Islet precursor cell (in vitro differentiated cells): ENCODE data around the gene ACBD6.
"Not testable (repeated sequence)": the region's sequence is repeated elsewhere in the genome, so short reads cannot be mapped to it uniquely, and the experiment has no call there.

Experiments used
- DNase-seq: peaks from one replicate; pipeline ENCODE4 v3.0.0-alpha.2; 2018

Gene ACBD6

GRCh38 chr1:180486092-180486491, 16.3 kb downstream of the ACBD6 start:
- no peak for DNase-seq

GRCh38 chr1:180484490-180484889, 17.9 kb downstream of the ACBD6 start:
- no peak for DNase-seq

DNA sequence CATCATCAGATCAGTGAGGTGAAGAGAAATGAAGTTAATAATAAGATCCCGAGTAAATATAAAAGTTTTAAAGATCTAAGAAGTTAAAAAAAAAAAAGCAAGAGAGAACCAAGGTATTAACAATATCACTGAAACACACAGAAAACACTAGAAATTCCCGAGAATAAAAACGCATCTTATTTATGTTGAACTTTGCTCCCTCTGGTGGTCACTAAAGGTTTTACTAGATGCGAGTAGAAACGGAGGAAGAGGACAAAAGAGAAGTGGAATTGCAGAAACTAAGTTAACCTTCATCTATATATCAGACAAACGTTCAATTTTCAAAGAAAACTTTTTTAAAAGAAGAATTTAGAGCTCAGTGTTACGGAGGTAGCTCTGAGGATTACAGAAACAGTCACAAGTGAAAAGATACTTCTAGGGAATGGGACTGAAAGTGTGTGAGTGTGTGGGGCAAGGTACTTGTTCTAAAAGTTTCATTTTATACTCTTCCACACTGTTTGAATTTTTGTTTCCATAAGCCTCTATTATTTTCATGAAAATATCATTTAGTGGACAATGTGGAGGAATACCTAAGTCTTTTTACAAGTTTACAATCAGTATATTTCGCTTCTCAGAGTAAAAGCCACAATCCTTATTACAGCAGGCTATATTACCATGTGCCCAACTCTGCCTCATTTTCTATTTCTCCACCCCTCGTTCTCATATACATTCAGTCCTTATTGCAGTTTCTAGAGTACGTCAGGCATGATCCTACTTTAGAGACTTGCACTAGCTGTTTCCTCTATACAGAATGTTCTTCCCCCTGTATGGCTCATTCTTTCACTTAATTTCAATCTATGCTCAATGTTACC, 19.7 kb downstream of the ACBD6 start:
- DNase-seq, result no peak

DNA sequence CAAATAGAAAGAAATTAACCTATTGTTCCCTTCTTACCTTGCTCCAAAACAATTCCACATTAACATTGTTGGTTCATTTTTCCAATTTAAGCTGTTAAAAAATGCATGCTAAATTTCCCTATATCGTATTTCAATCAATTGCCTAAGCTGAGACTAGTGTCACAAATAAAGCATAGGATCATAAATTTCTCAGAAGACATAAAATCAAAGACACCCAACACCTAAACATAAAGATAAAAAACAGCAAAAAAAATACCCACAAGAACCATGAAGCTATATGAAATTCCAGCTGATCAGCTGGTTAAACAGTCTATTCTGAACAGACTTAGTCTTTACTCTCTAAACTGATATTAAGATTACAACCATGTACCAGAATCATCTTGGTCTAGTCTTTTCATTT, 32.3 kb downstream of the ACBD6 start:
- no peak for DNase-seq

DNA sequence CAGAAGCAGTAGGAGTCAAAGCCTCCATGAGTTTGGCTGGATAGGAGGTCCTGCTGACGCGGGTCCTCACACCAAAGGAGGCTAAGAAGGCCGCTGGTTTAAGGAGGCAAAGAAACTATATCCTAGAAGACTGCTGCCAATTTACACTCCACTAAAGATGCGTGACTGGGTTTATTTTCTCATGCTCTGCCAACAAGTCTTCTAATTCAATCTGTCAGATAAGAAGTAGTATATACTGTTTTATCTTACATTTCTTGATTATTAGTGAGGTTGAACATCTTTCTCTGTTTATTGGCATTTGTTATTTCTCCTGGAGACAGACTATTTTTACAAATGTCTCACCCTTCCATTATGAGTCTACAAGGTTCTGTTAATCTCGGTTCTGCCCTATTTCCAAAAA, 34.1 kb downstream of the ACBD6 start:
- DNase-seq, result no peak

- DNase-seq, result no peak
Measured at GRCh38 chr1:180462102-180462501, 40.3 kb downstream of the ACBD6 start.

DNA sequence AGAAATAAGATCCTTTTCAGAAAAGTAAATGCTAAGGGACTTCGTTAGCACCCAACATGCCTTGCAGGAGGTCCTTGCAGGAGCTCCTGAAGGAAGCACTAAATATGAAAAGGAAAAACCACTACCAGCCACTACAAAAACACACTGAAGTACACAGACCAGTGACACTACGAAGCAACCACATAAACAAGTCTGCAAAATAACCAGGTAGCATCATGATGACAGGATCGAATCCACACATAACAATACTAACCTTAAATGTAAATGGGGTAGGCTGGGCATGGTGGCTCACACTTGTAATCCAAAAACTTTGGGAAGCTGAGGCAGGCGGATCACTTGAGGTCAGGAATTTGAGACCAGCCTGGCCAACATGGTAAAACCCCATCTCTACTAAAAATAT, 40.7 kb downstream of the ACBD6 start:
- DNase-seq, result not testable (repeated sequence)

DNA sequence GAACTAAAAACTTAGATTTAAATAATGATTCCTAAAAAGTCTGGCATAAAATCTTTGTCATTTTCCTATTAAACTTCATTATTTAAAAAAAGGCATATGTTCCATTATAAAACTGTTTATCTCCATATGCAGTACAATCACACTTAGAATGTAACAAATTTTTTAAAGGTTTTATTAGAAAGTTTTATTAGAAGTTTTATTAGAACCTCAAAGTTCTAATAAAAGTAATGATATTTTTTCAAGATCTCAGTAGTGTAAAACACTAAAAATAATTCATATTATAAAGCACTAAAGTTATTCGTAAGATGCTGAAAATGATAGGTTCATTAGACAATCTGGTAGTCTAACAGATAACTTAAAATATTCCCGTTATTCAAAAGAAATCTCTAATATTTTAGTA, 43.6 kb downstream of the ACBD6 start:
- DNase-seq, result no peak

GRCh38 chr1:180456191-180456590, 46.2 kb downstream of the ACBD6 start:
- DNase-seq, result no peak

- no peak for DNase-seq
Measured at GRCh38 chr1:180451504-180451903, 50.9 kb downstream of the ACBD6 start.

DNA sequence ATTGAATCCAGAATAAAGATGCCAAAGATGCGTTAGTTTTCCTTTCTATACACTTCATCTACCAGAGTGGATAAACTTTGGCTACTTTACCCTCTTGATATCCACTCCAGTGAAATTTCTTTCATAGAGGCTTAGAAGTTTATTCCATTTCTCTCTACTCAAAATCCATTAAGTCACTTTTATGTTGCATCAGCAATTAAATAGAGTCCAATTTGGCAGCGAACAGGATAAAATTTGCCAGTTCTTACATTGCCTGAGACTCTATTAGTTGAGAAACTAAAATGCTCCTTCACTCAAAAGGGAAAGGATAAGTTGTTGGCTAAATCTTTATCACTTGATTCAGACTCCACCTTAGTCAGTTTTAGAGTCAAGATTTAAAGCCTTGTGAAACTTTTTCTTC, 57.9 kb downstream of the ACBD6 start:
- DNase-seq, result no peak

GRCh38 chr1:180440335-180440734, 62.0 kb downstream of the ACBD6 start:
- DNase-seq, result no peak

DNA sequence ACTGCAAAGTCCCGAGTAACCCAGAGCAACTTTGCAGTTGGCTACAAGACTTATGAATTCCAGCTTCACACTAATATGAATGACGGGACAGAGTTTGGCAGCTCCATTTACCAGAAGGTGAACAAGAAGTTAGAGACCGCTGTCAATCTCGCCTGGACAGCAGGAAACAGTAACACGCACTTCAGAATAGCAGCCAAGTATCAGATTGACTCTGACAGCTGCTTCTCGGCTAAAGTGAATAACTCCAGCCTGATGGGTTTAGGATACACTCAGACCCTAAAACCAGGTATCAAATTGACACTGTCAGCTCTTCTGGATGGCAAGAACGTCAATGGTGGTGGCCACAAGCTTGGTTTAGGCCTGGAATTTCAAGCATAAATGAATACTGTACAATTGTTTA, 66.8 kb downstream of the ACBD6 start:
- no peak for DNase-seq

DNA sequence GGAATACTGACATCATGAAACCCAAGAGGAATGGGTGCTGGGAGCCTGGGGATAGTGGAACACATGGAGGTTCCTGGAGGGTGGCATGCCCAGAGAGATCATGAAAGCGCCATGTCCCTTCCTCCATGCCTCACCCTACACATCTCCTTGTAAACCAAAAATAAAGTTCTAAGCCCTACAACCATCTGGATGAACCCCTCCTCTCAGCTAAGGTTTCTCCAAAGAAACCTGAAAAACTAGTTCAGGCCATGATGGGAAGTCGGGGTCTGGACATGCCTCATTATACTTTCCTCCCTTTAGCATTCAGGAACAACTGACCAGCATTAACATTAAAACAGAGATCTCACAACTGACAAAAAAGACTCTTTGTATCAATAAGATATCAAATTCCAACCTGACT, 68.5 kb downstream of the ACBD6 start:
- no peak for DNase-seq

- no peak for DNase-seq
Measured at GRCh38 chr1:180431683-180432082, 70.7 kb downstream of the ACBD6 start.

GRCh38 chr1:180428782-180429695, 73.3 kb downstream of the ACBD6 start:
- no peak for DNase-seq

GRCh38 chr1:180425952-180426351, 76.4 kb downstream of the ACBD6 start:
- no peak for DNase-seq

GRCh38 chr1:180424848-180425457, 77.4 kb downstream of the ACBD6 start:
- no peak for DNase-seq

GRCh38 chr1:180421614-180422013, 80.8 kb downstream of the ACBD6 start:
- DNase-seq, result no peak

- DNase-seq, result not testable (repeated sequence)
Measured at GRCh38 chr1:180421145-180421544, 81.2 kb downstream of the ACBD6 start.

DNA sequence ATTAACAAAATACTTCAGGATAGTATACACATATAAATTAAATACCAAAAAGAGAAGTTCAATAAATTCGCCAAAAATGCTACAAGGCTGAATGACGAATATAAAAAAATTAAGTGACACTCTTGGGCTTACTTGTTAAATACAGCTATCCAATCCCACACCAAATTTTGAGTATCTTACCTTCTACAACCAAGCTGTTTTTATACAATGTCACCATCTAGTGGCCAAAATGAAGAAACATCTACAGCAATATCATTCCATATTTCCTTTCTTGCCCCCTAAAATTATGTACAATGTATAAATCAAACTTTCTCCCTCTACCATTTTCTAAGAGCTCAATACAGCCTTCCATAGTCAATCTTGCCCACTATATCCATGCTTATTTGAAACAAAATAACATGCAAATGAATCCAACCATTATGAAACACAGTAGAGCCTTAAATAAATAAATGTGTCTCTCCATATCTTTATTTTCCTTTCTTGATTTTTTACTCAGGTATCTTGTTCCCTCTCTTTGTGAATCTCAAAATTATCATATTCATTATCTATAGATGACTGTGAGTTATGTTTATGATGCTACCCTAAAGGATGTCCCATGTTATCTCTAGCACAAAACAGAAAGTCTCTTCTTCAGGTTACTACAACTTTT, 86.3 kb downstream of the ACBD6 start:
- no peak for DNase-seq

DNA sequence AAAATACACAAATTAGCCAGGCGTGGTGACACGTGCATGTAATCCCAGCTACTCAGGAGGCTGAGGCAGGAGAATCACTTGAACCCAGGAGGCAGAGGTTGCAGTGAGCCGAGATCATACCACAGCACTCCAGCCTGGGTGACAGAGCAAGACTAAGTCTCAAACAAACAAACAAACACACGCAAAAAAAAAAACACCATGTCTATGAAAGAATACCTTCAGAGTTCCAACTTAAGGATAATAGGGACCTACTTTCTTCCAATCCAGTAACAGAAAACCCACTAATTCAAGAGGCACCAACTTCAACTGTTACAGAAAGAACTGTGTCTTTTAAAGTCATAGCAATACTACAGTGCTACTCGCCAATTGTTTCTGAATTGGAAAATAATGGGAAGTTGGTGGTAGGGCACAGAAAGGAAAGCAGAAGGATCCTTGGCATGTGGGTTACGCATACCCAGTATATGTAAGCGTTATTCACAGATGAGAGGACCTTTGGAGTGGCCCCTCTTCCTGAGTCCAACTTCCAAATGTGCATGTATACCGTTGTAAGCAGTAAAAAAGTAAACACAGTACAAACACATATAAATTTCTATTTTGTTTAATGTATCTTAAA, 87.0 kb downstream of the ACBD6 start:
- DNase-seq, result no peak

- DNase-seq, result no peak
Measured at GRCh38 chr1:180412583-180412982, 89.8 kb downstream of the ACBD6 start.
